C4-2B (cell line): ENCODE data around the gene FAM177A1.

Experiments
- ZFX ChIP-seq: fragments of 450-650 bp; IDR thresholded peaks from 2 replicates; pipeline ENCODE4 v1.6.1; 2017
- TF ChIP-seq, protein P1 (sequence below): fragments of 450-650 bp; conservative IDR thresholded peaks from 2 replicates; pipeline ENCODE4 v1.5.1; 2017; ENCODE audit warnings: mild to moderate bottlenecking

DNA sequence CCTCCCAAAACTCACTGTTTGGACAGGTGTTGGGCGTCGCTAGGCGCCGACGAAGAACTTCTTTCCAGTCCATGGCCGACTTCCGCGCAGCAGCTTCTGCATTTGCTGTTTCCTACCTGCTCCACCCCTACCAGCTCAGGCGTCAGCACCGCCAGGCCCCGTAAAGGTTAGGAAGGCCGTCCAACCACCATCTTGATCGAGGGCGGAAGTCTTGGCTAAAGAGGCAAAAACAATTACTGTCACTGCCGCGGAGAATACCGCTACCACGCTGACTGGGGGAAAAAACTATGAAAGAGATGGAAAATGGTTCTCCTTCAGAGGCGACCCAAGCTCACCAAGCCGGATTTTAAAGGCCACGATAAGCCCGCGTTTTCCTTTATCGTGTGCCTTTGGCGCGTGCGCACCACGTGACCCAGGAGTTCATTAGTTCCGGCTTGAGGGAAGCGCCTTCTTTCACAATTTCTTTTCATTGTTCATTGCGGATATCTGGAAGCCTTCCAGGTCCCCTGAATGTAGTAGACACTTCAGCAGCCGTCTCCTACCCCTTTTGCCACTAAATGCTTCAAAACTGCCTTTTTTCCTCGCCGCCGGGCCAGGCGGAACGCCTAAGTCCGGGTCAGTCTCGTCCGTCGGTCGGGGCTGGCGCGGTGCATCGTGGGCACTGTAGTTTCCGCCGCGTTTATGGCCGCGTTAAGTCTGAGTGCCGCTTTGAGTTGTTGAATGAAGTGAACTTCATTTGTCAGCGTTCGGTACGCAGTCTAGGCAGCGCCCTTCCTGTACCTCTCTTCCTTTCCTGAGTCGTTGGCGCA lies 76.0 kb downstream of the FAM177A1 start, which contains the start of the genes PPP2R3C and PRORP:
- peak; percentile 21; the same call in 1 of the 2 replicates for TF ChIP-seq ZFX
- TF ChIP-seq, protein P1, sequence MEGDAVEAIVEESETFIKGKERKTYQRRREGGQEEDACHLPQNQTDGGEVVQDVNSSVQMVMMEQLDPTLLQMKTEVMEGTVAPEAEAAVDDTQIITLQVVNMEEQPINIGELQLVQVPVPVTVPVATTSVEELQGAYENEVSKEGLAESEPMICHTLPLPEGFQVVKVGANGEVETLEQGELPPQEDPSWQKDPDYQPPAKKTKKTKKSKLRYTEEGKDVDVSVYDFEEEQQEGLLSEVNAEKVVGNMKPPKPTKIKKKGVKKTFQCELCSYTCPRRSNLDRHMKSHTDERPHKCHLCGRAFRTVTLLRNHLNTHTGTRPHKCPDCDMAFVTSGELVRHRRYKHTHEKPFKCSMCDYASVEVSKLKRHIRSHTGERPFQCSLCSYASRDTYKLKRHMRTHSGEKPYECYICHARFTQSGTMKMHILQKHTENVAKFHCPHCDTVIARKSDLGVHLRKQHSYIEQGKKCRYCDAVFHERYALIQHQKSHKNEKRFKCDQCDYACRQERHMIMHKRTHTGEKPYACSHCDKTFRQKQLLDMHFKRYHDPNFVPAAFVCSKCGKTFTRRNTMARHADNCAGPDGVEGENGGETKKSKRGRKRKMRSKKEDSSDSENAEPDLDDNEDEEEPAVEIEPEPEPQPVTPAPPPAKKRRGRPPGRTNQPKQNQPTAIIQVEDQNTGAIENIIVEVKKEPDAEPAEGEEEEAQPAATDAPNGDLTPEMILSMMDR: no peak
